HuH-7.5 (cell line): ENCODE measurements around the gene SMARCE1.

Experiments
- DNase-seq: peaks from one replicate; pipeline ENCODE4 v3.0.0; 2011; ENCODE audit warnings: low spot score

The SMARCE1 gene

DNA sequence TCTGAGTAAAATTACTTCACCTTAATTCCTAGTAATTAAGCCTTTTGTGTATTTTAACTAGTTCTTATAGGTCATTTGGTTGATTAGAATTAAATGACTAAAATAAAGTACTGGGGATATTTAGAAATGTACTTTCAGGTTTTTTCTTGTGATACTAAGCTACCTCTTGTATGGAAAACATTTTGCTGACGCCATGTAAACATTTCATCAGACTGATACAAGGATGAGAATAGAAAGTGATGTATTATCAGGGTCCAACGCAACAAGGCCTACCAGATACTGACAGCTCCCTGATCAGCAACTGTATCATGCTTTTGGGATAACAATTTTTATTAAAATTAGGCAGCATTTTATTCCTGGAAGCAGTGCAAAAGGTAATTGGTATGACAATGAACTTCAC lies 1.7 kb downstream of the SMARCE1 start:
- DNase-seq = no peak

DNA sequence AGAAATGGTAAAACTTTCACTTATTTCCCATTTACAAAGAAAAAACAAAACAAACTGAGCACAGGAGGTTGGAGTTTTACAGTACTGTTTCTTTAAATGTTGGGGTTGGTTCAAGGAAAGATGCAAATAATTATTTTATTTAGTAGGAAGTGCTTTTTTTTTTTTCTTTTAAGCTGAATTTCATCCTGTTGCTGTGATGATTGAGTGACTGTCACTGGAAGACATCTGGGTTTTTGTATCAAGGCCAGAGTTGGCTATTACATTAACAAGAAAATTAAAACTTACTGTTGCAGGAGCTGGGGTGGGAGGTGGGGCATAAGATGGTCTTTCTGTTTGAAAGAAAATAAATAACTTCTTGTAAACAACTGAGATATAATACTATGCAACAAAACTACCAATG lies 2.3 kb downstream of the SMARCE1 start:
- DNase-seq = no peak

DNA sequence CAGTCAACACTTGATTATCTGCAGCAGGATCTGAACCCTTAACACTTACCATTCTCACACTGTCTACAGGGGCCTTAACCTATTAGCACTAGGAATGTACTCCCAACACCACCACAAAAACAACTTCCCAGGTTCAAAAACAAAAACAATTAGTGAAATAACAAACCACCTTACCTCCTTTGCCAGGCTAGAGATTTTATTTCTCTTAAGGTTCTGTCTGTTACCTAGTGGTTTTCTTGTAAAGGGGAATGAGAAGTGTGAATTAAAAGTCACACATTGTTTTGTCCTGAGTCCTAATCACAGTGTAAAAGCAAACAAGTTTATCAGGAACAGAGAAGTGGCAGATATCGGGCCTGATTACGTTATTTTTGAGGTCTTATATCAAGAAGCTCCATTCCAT lies 9.7 kb downstream of the SMARCE1 start:
- DNase-seq = no peak

DNA sequence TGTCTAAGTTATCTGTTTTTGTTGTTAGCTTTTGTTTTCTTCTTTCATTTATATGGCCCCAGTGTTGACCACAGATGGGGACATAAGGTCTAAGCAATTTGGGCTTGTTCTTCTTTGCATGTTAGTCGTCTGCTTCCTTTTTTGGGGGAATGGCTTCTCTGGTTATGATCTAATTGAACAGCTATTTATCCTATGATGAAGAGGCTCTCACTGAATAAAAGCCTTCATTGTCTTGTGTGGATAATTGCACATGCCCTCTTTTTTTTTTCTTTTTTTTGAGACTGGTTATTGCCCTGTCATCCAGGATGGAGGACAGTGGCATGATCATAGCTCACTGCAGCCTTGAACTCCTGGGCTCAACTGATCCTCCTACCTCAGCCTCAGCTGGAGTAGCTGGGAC lies 13.7 kb downstream of the SMARCE1 start:
- DNase-seq = no peak

DNA sequence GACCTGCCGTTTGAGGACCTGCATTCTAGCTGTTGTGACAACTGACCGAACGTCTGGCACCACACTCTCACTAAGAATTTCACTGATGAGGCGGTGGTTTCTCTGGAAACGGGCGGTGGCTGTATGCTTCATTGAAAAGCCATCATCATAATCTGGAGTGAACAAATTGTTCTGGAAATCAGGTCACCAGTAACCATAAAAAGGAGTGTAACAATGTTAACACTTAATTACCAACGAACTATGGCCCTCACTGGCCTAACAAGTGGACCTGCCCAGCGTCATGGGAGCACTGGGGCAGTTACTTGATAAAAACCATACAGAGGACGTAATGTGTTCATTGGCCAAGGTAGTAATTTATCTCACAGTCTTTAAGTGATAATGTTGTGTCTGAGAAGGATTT lies 15.4 kb downstream of the SMARCE1 start:
- no peak for DNase-seq

DNA sequence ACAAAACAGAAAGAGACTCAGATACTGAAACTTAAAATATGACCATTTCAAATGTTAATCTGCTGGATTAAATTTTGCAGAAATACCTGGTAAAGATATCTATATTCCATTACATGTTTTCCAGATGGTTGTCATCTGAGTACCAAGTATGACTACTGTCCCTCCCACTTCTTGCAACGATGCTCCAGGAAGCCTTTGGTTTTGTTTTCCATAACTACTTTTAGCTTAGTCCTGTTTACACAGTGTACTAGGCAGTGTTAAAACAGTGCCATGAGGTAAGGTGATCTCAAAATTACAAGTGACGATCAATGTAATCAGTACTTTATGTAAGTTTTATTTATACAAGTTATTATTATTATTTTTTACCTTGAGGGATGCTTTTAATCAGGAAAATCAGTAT lies 17.8 kb downstream of the SMARCE1 start:
- no peak for DNase-seq

DNA sequence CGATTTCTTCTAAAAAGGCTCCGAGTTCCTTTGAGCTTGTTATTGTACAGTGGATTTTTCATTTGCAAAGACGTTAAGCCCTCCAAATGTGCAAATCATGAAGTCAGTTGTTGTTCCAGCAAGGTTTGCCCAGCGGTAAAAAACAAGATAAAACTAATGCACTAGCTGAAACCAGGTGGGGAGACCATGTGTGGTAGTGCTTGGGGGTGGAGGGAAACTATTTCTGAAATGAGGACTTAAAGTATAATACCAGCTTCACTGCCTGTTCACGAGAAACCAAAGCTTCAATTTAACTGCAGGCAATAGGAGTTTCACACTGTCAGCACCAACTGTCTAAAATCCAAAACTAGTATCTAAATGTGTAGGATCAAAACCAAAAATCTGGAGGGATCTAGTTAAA lies 22.3 kb downstream of the SMARCE1 start:
- no peak for DNase-seq

DNA sequence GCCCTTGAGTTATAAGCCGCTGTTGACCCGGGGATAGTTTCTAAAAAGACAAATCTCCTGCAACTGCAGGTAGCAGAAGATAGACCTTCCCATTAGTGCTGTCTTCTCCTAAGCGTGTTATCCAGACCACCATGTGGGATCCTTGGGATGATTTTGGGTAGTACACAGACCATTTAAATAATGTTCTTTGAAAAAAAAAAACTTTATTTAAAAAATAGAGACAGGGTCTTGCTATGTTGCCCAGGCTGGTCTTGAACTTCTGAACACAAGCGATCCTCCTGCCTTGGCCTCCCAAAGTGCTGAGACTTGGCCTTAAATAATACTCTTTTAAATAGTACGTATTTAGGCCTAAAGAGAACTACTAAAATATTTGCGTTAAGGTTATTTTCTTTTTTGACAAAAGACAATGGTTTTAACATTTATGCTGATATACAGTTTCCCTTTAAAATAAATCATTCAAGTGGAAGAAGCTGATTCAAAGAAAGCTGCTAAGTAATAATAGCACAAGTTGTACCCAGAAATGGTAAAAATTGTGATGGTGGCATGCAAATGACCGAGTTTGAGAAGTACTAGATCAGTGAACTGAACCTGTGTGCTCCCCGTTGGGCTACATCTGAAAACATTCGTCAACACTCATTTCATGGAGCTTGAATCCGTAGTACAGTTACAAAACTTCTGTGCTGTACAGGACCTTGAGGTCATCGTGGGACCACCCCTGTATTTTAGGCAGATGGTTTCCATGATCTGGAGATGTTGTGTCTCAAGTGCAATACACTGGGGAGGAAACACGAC lies 24.0 kb downstream of the SMARCE1 start:
- no peak for DNase-seq

DNA sequence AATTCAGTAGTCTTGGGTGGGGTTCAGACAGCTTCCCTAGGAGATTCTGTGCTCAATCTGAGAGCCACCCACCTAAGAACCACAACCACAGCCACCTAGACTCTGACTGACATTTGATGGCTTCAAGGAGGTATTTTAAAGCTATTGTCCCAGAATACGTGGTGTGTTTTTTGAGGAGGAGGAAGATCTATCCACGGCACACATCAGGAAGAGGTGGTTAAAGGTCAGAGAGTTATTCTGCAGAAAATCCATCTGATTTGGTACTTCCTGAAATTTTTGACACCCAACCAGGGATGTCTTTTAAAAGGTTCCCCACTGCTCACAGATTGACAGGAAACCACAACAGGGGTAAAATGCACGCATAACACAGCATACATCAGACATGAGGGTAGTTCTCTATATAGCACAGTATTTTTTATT lies 25.1 kb downstream of the SMARCE1 start:
- DNase-seq = no peak

DNA sequence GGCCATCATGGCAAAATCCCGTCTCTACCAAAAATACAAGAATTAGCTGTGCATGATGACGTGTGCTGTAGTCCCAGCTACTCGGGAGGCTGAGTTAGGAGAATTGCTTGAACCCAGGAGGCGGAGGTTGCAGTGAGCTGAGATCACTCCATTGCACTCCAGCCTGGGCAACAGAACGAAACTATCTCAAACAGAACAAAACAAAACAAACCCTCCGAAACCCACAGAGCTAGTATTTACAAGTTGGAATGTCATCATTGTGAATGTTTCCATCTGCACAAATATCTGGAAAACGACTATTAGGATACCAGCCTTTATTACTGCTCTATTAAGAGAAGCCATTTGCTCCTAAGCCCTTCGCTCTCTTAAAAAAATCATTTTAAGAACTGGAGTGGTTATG lies 26.0 kb downstream of the SMARCE1 start:
- DNase-seq = no peak

DNA sequence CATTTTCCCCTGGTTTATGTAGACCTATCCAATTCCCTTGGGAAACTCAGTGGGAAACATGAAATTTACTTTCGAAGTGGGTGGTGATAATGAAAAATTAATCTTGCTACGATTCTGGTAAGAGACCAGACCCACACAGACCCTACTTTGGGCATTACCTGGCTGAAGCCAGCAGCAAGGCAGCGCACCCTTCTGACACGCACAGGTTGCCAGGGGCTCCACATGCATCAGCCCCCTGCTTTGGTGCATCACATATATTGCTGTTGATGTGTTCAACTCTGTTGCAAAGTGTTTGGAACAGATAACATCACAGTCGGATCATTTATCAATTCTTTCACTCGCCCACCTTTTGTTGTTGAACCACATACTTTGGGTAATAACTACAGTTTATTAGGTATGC lies 26.6 kb downstream of the SMARCE1 start:
- no peak for DNase-seq

DNA sequence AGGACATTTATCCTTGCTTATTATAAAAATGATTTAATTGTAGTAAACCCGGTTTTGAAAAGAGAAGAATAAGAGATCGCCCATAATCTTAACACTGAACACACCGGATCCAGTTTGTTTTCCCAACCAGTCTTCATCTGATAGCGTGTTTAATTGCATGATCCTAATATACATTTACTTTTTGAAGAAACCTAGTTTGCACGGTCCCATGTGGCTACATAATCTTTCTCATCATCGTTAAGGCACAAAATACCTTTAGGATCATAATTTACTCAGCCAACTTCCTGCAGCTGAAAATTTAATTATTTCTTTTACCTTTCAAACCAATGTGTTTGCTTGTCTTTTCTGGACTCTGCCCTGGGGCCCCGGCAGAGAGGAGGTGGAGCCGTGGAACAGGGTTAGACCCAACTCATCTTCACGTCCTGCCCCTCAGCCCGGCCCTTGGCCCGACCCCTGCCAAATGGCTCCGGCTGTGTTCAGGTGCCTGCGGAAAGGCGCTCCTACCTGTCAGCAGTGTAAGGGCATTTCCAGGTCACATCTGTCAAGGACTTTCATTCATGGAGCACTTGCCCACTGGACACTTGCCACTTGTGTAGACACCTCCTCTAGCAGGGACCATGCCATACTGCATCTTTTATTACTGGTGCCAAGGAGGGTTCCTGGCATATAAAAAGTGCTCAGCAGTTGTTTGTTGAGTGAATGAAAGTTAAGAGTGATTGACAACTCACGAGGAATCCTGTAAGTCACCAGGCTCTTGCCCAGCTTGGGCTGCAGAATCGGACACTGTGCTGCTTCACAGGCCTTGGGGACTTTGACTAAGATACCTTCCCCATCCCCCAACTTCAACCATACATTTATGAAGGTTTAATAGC lies 28.6 kb downstream of the SMARCE1 start:
- peak; percentile 25 for DNase-seq

DNA sequence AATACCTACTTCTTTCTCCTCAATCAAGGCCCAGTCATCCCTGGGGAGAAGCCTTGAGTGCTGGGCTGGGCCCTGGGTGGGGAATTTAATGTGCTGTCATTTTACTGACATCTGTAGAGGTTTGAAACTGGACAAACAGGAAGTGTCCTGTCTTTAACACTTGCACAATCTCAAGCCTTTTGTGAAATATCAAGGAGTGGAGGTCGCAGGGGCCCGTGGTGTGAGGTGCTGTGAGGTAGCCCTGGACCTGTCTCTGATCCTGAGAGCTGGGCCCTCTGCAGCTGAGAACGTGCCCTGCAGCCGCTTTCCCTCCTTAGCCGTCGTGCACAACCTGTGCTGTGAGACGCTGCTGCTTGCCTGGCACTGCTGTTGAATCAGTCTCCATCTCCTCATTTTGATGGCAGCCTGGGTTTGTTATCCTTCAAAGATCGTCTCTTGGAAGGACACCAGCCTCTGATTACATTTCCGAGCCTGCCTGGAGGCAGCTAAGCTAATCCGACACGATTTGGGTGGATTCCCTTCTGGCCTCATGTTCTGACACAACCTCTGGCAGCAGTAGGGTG lies 29.9 kb downstream of the SMARCE1 start:
- DNase-seq = no peak

DNA sequence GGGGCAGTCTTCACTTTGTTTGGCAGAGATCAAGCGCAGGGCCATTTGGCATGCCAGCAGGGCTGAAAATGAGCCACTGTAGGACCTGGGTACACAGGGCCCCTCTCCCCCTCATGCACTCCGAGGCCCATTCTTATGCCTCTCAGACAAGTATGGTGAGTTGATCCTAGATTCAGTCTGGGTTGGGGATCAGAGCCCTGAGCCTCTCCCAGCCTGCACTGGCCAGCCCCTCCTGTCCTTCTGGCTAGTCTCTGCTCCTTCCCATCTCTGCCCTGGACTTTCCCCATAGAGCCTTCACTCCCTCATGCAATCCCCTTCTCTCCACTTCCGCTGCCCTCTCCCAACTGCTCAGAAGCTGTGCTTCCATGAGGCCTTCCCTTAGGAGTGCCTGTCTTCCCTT lies 31.0 kb downstream of the SMARCE1 start:
- no peak for DNase-seq

DNA sequence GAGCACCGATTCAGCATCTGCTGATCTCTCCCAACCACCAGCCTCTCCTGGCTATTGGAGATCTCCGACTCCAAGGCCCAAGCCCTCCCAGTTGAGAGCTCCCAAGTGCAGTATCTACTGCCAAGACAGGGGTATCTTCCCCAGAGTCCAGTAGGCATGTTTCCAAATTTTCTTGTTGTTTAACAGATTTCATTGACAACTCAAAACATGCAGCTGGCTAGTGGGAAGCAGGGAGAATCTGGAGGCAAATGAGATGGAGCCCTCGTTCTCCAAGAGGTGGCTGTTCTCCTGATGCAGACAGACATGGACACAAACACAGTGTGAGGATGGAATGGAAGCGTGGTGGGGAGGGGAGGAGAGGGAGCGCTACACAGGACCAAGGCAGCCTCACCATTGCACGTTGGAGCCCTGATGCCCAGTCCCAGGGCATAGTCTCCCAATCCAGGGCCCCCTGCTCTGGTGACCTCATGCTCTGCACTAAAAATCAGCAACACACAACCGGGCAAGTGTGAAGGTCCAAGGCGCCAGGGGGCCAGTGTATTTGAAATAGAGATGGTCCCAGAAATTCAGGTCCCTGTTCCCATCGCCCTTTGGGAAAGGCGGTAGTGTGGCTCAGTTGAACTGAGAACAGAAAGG lies 31.7 kb downstream of the SMARCE1 start:
- no peak for DNase-seq

DNA sequence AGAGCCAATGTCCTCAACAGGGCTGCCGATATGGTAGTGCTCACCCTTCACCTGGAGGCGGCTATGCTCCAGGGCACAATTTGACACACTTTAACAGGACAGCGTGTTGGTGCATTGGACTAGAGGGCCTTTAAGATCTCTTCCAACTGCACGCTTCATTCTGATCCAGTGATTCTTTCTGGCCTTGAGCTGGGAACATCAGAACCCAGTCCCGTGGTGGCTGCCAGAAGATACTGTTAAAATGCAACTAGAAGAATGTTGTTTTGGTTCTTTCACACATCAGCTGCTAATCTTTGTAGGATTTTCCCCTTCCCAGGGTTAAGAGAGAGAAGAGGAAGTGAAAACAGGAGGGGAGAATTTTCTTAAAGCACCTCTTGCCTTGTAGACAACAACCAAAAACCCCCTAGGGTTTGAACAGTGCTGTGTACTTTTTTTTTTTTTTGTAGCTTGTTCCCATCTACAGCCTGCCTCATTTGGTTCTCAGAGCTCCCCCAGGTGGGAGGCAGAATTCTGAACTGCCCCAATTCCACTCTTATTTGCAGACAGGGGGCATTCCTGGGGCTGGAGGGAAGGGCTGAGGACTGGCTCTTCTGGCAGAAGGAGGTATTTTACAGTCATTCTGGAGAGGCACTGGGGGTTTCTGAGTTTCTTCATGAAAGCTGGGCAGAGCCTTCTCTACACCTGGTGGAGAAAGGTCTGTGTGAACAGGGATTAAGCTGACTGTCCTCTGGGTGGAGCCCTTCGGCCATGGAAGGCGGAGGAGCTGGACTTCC lies 32.4 kb downstream of the SMARCE1 start:
- peak; percentile 67 for DNase-seq

DNA sequence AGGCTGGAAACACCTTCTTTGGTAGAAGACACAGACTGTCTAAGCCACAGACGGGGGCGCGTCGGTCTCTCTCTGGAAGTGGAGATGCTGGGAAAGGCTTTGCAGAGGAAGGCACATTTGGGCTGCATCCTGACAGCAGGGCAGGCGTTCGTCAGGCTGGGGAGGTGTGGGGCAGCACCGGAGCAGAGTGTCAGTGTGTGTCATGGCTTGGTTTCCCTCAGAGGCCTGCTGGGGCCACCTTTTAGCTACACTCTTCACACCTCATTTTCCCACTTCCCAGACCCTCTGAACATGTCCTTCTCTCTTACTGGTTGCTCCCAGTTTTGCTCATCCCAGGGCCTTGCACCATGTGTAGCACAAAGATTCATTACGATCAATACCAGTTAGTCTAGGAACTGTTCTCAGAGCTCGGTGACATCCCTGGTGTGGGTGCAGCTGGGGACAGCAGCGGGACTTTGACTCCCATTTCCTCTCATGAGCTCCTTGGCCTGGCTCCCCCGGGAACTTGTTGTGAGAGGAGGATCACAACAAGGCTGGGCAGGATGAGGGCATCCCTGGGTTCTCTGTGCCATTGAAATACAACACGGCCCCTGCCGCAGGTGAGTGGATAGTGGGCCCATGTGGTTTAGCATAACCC lies 33.1 kb downstream of the SMARCE1 start:
- no peak for DNase-seq

DNA sequence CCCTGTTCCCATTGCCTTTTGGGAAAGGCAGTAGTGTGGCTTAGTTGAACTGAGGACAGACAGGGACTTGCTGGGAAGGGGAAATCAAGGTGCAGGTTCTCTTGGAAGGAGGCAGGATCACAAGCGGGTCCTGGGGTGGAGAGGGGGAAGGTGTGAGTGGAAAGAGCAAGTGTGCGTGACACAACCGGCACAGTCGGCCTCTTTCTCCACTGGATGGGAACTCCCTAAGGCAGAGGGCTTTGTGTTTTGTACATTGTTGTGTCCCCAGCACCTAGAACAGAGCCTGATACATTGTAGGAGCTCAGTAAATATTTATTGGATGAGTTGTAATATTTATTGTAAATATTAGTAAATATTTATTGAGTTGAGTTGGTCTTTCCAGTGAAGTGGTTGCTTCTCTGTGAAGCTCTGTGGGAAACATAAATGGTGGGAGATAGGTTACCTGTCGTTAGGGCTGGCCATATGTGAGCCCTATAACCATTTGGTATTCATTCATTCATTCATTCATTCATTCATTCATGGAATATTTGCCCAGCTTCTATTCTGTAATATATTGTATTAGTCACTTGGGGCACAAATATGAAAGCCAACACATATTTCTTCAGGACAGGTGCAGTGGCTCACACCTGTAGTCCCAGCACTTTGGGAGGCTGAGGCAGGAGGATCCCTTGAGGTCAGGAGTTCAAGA lies 34.0 kb downstream of the SMARCE1 start:
- no peak for DNase-seq

DNA sequence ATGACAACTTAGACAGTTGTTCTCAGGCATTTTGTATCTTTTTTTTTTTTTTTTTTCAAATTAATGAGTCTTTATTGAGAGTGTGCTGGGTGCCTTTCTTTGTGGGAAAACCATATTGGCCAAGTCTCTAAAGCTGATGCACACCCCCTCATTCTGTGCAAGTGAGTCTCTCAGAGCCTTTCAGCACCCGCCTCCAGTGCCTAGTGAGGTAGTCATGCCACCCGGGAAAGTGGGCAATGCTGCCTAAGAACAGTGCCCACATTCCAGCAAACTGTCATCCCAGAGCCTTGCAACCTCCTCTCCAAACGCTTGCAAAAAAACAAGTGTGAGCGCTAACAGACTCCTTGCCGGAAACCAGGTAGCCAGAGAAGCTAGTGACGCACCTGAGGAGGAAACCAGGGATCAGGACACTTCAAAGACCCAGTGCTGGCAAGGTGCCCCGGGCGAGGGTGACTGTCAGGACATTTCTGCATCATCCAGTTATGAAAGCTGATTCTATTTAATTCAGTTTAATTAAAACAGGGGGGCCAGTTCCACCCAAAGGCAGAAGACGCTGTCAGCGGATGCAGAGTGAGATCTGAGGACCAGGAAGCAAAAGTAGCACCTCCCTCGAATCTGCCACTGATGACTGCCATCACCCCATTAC lies 34.9 kb downstream of the SMARCE1 start:
- DNase-seq = no peak

DNA sequence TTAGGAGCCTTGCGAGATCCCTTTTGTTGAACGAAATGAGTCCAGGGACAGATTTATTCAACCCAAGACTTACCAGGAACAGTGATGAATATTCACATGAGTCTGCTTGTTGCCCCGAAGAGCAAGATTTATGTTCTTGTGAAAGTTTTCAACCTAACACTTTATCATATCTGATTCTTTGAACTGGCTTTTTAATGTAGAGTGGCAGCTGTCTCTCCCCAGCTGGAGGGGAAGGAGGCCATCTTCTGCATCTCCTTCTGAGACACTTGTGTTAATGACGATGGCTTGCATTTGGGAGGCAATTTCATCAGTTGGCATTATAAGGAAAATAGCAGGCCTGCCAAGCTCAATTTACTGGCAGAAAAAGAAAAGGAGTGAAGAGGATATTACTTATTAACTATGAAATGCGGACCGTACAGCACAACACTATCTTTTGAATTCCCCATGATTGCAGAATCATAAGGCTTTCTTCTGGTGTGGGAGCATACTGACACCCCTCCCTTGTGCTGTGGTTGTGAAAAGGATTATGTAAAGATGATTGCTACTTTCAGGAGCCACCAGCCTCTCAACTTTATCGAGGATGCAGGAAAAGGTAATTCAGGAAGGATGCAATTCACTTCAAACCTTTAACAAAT lies 35.7 kb downstream of the SMARCE1 start:
- no peak for DNase-seq
